Parathyroid adenoma (tissue), 2 donors: ENCODE data around the gene DYNLL2.
A peak's percentile ranks its signal among the peaks of the same experiment; 100 is the strongest.
"Not testable (repeated sequence)": the region's sequence is repeated elsewhere in the genome, so short reads cannot be mapped to it uniquely, and the experiment has no call there.

Source experiments
- H2AFZ ChIP-seq: fragments of 300-600 bp; sonication (generic); one replicate; pipeline ENCODE4 v1.7.0; 2017; ENCODE audit warnings: antibody characterized with exemption, mild to moderate bottlenecking
- H3K27ac ChIP-seq: fragments of 300-600 bp; sonication (generic); one replicate; pipeline ENCODE4 v1.7.0; 2017
- H3K27me3 ChIP-seq: fragments of 300-600 bp; sonication (generic); one replicate; pipeline ENCODE4 v1.7.0; 2017; ENCODE audit warnings: low read length; ENCODE audit not compliant: control insufficient read depth, insufficient read depth
- H3K36me3 ChIP-seq: fragments of 300-600 bp; sonication (generic); one replicate; pipeline ENCODE4 v1.7.0; 2017; ENCODE audit warnings: low read length; ENCODE audit not compliant: control insufficient read depth, insufficient read depth
- H3K4me1 ChIP-seq: fragments of 300-600 bp; sonication (generic); one replicate; pipeline ENCODE4 v1.7.0; 2017; ENCODE audit warnings: control low read depth
- H3K4me2 ChIP-seq: fragments of 300-600 bp; sonication (generic); one replicate; pipeline ENCODE4 v1.7.0; 2017; ENCODE audit warnings: low read length
- H3K4me3 ChIP-seq: fragments of 300-600 bp; sonication (generic); one replicate; pipeline ENCODE4 v1.7.0; 2017; ENCODE audit warnings: low read depth, low read length
- H3K79me2 ChIP-seq: fragments of 300-600 bp; sonication (generic); one replicate; pipeline ENCODE4 v1.7.0; 2017; ENCODE audit warnings: control low read depth
- H3K9ac ChIP-seq: fragments of 300-600 bp; sonication (generic); one replicate; pipeline ENCODE4 v1.7.0; 2017; ENCODE audit warnings: mild to moderate bottlenecking
- H3K9me3 ChIP-seq: fragments of 300-600 bp; sonication (generic); one replicate; pipeline ENCODE4 v1.7.0; 2017; ENCODE audit warnings: low read length; ENCODE audit not compliant: control insufficient read depth
- TF ChIP-seq, protein P1 (sequence below): fragments of 300-600 bp; sonication (generic); IDR thresholded peaks from one replicate; pipeline ENCODE4 v1.7.0; 2017; ENCODE audit warnings: antibody characterized with exemption, mild to moderate bottlenecking
- donor health status: primary hyperparathyroidism.

The DYNLL2 gene

DNA sequence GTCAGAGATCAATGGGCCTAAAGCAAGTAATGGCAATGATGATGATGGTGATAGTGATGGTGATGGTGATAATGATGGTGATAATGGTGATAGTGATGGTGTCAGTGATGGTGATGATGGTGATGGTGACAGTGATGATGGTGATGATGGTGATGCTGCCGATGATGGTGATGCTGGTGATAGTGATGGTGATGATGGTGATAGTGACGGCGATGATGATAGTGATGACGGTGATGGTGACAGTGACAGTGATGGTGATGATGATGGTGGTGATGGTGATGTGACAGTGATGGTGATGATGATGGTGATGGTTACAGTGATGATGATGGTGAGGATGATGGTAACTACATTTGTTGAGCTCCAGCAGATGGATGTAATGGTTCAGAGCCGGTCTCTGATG is 34.2 kb downstream of the DYNLL2 start:
- H3K9me3 ChIP-seq = no peaks in the 10 kb centered on the region
- TF ChIP-seq, protein P1, sequence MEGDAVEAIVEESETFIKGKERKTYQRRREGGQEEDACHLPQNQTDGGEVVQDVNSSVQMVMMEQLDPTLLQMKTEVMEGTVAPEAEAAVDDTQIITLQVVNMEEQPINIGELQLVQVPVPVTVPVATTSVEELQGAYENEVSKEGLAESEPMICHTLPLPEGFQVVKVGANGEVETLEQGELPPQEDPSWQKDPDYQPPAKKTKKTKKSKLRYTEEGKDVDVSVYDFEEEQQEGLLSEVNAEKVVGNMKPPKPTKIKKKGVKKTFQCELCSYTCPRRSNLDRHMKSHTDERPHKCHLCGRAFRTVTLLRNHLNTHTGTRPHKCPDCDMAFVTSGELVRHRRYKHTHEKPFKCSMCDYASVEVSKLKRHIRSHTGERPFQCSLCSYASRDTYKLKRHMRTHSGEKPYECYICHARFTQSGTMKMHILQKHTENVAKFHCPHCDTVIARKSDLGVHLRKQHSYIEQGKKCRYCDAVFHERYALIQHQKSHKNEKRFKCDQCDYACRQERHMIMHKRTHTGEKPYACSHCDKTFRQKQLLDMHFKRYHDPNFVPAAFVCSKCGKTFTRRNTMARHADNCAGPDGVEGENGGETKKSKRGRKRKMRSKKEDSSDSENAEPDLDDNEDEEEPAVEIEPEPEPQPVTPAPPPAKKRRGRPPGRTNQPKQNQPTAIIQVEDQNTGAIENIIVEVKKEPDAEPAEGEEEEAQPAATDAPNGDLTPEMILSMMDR = no peak
- H3K4me2 ChIP-seq = no peak overlapping the region
- H3K27ac ChIP-seq = no peak overlapping the region
- H3K9ac ChIP-seq = no peak overlapping the region
- H2AFZ ChIP-seq = no peak overlapping the region
- H3K4me3 ChIP-seq = no peak overlapping the region
- H3K36me3 ChIP-seq = no peaks in the 10 kb centered on the region
- peaks cover 3% of the 10 kb centered on the region for H3K4me1 ChIP-seq
- no peaks in the 10 kb centered on the region for H3K79me2 ChIP-seq
- no peaks in the 10 kb centered on the region for H3K27me3 ChIP-seq

DNA sequence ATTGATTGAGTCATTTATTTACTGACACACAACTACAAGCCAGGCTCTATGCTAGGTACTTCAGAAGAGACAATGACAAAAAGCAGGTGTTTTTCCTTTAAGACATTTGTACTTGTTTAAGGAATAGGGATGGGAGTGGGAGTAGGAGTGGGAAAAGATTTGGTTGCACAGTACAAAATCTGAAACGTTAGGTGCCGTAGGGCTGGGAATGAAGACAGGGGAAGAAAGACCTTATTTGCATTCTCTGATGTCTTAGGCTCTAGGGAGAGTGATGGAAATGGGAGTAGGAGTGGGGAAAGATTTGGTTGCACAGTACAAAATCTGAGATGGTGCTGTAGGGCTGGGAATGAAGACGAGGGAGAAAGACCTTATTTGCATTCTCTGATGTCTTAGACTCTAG is 36.3 kb downstream of the DYNLL2 start:
- H3K36me3 ChIP-seq = no peaks in the 10 kb centered on the region
- no peak overlapping the region for H3K27ac ChIP-seq
- no peak overlapping the region for H2AFZ ChIP-seq
- no peak overlapping the region for H3K4me3 ChIP-seq
- no peaks in the 10 kb centered on the region for H3K79me2 ChIP-seq
- TF ChIP-seq, protein P1 = no peak
- H3K9ac ChIP-seq = no peak overlapping the region
- H3K4me1 ChIP-seq = no peaks in the 10 kb centered on the region
- no peaks in the 10 kb centered on the region for H3K9me3 ChIP-seq
- H3K4me2 ChIP-seq = no peak overlapping the region
- no peaks in the 10 kb centered on the region for H3K27me3 ChIP-seq

DNA sequence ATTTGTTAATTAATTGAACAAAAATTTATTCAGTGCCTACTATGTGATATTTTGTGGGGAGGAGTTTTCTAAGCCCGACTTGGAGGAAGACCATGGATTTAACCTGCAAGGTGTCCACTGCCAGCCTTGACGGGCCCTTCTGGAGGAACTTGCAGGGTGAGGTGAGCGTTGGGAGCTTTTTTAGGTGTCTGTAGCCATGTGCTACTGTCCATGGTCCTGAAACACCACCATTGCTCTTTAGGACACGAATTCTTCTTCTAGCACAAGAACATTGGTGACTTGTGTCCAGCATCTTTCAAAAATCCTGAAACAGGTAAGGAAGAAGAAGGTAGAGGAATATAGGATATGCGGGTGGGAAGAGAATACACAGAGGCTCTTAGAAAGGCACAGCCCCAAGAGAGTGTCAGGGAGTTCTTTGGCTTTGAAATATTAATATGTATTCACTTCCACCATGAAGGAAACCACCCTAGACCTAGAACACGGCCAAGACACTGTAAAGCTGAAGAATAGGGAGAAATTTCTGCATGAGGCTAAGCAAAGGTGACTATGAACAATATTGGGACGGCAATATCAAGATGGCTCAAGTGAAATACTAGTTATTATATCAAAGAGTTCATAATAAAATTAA is 37.1 kb downstream of the DYNLL2 start:
- Histone ChIP-seq H3K27ac (no peak overlapping the region), H3K4me1 (no peaks in the 10 kb centered on the region), H3K36me3 (no peaks in the 10 kb centered on the region), H3K9ac (no peak overlapping the region), H3K79me2 (no peaks in the 10 kb centered on the region), H3K27me3 (no peaks in the 10 kb centered on the region), H3K4me3 (no peak overlapping the region), H3K9me3 (no peaks in the 10 kb centered on the region), H3K4me2 (no peak overlapping the region), H2AFZ (no peak overlapping the region)
- TF ChIP-seq, protein P1 = no peak

DNA sequence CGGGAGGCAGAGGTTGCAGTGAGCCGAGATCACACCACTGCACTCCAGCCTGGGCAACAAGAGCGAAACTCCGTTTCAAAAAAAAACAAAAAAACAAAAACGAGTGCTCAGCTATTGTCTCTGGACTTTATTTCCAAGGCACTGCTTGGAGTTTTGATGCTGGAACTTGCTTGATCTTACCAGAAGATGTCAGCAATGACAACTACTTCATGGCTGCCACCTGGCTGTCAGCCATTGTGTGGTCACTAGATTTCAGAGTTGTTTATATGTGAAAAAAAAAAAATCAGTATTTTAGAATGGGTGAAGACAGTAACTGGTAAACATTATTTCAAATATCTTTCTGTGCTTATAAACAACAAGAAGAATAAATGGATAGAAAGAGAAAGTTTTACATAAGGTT is 38.7 kb downstream of the DYNLL2 start:
- no peaks in the 10 kb centered on the region for H3K79me2 ChIP-seq
- no peak overlapping the region for H3K27ac ChIP-seq
- TF ChIP-seq, protein P1 = peak; percentile 51
- no peak overlapping the region for H3K9ac ChIP-seq
- no peak overlapping the region for H2AFZ ChIP-seq
- H3K4me1 ChIP-seq = no peaks in the 10 kb centered on the region
- no peak overlapping the region for H3K4me3 ChIP-seq
- no peaks in the 10 kb centered on the region for H3K36me3 ChIP-seq
- H3K27me3 ChIP-seq = no peaks in the 10 kb centered on the region
- no peak overlapping the region for H3K4me2 ChIP-seq
- no peaks in the 10 kb centered on the region for H3K9me3 ChIP-seq

DNA sequence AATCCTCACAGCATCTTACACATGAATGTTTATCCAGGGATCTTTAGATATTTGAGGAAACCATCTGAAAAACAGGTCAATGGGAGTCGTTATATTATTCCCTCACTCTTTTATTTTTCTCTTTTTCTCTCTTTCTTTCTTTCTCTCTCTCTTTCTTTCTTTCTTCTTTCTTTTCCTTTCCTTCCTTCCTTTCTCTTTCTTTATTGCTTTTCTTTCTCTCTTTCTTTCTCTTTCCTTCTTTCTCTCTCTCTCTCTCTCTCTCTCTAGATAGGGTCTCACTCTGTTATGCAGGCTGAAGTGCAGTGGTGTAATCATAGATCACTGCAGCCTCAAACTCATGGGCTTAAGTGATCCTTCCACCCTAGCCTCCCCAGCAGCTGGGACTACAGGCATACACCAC is 44.6 kb downstream of the DYNLL2 start:
- H3K4me3 ChIP-seq = no peak overlapping the region
- H3K27me3 ChIP-seq = no peaks in the 10 kb centered on the region
- no peak overlapping the region for H2AFZ ChIP-seq
- no peaks in the 10 kb centered on the region for H3K79me2 ChIP-seq
- H3K36me3 ChIP-seq = no peaks in the 10 kb centered on the region
- no peaks in the 10 kb centered on the region for H3K9me3 ChIP-seq
- no peaks in the 10 kb centered on the region for H3K4me1 ChIP-seq
- no peak overlapping the region for H3K9ac ChIP-seq
- H3K4me2 ChIP-seq = no peak overlapping the region
- no peak overlapping the region for H3K27ac ChIP-seq
- TF ChIP-seq, protein P1 = no peak

DNA sequence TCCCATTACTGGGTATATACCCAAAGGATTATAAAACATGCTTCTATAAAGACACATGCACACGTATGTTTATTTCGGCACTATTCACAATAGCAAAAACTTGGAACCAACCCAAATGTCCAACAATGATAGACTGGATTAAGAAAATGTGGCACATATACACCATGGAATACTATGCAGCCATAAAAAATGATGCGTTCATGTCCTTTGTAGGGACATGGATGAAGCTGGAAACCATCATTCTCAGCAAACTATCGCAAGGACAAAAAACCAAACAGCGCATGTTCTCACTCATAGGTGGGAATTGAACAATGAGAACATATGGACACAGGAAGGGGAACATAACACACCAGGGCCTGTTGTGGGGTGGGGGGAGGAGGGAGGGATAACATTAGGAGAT is 49.5 kb downstream of the DYNLL2 start:
- H3K9me3 ChIP-seq, H3K27me3 ChIP-seq, H3K36me3 ChIP-seq, H3K79me2 ChIP-seq, H3K4me3 ChIP-seq, H3K27ac ChIP-seq, H3K4me2 ChIP-seq, H3K4me1 ChIP-seq, H2AFZ ChIP-seq, H3K9ac ChIP-seq: not testable (repeated sequence)
